ENCODE results near the gene CNTD1.

Gene CNTD1

DNA sequence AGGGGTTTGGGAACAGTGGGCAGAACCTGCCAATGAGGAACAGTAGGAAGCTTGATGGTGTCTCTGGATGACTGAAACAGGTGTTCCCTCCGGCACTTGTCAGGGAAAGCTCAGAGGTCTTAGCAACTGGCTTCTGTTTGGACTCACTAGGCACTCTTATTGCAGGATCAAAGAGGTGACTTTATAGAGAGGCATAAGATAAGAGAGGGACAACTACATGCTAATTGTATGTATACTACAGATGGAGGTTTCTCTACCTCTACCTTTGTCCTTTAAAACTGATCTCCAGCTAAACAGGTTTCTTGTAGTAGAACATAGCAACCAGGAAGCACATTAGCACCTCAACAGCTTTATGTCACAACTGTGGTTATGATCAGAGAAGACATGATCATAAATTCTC lies 7.6 kb downstream of the CNTD1 start:
- no CpG with 5 or more reads among the region's 1 CpG for WGBS (ENCODE audit: extremely low coverage, insufficient coverage, low lambda C conversion rate)
- H2BK5ac ChIP-seq (ENCODE audit: low read length): no peak overlapping the region
- no peak overlapping the region for H2AK5ac ChIP-seq (ENCODE audit: low read length)
- no peaks in the 10 kb centered on the region for H3K36me3 ChIP-seq (ENCODE audit: control insufficient read depth, insufficient read depth, low read length)
- H3K23ac ChIP-seq (ENCODE audit: low read length): no peak overlapping the region
- H3K4me3 ChIP-seq (ENCODE audit: low read length): no peak overlapping the region
- no peak overlapping the region for H4K5ac ChIP-seq (ENCODE audit: low read length)
- no peak overlapping the region for H3K18ac ChIP-seq (ENCODE audit: low read length)
- H3K79me2 ChIP-seq (ENCODE audit: control insufficient read depth, insufficient read depth, low read length): no peaks in the 10 kb centered on the region
- no peaks in the 10 kb centered on the region for H3K79me1 ChIP-seq (ENCODE audit: low read length)
- H3K27me3 ChIP-seq (ENCODE audit: insufficient read depth, low read length, poor library complexity): no peaks in the 10 kb centered on the region
- H3K4me2 ChIP-seq (ENCODE audit: low read length): no peak overlapping the region
- no peak overlapping the region for H3K27ac ChIP-seq (ENCODE audit: low read depth, low read length)
- H4K8ac ChIP-seq (ENCODE audit: low read depth, low read length): no peak overlapping the region
- H3K4ac ChIP-seq (ENCODE audit: low read depth, low read length): no peak overlapping the region
- H2BK15ac ChIP-seq (replicated peaks; ENCODE audit: low read depth): no peak overlapping the region
- no peak for DNase-seq
- no peak overlapping the region for H2BK120ac ChIP-seq (ENCODE audit: low read depth, low read length)
- no peak overlapping the region for H3K9ac ChIP-seq (ENCODE audit: low read length)
- H3K56ac ChIP-seq (ENCODE audit: low read length): no peak overlapping the region
- H3K4me1 ChIP-seq (ENCODE audit: control insufficient read depth, low read depth, low read length): no peaks in the 10 kb centered on the region

DNA sequence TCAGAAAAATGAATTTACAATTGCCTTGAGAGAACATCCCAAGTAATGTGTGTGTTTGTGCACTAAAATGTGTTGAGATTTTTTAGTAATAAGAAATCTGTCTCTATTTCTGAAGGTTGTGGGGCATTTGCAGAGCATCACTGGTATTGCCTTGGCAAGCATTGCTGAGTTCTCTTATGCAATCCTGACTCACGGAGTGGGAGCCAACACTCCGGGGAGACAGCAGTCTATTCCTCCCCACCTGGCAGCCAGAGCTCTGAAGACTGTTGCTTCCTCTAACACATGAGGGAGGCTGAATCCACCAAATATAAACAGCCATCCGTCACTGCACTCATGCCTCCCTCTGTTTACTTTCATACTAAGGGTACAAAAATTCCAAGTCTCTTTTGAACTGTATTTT lies 10.6 kb downstream of the CNTD1 start:
- Histone ChIP-seq H3K4me1 (ENCODE audit: control insufficient read depth, low read depth, low read length) (no peaks in the 10 kb centered on the region), H2AK5ac (ENCODE audit: low read length) (no peak overlapping the region), H2BK15ac (replicated peaks; ENCODE audit: low read depth) (no peak overlapping the region), H2BK5ac (ENCODE audit: low read length) (no peak overlapping the region), H3K4me2 (ENCODE audit: low read length) (no peak overlapping the region), H3K18ac (ENCODE audit: low read length) (no peak overlapping the region), H3K27ac (ENCODE audit: low read depth, low read length) (no peak overlapping the region), H3K23ac (ENCODE audit: low read length) (no peak overlapping the region), H3K4me3 (ENCODE audit: low read length) (no peak overlapping the region), H2BK120ac (ENCODE audit: low read depth, low read length) (no peak overlapping the region), H3K9ac (ENCODE audit: low read length) (no peak overlapping the region), H4K8ac (ENCODE audit: low read depth, low read length) (no peak overlapping the region), H3K4ac (ENCODE audit: low read depth, low read length) (no peak overlapping the region), H3K79me1 (ENCODE audit: low read length) (no peaks in the 10 kb centered on the region), H3K27me3 (ENCODE audit: insufficient read depth, low read length, poor library complexity) (no peaks in the 10 kb centered on the region), H4K5ac (ENCODE audit: low read length) (no peak overlapping the region), H3K36me3 (ENCODE audit: control insufficient read depth, insufficient read depth, low read length) (peaks cover 4% of the 10 kb centered on the region), H3K56ac (ENCODE audit: low read length) (no peak overlapping the region), H3K79me2 (ENCODE audit: control insufficient read depth, insufficient read depth, low read length) (no peaks in the 10 kb centered on the region)
- WGBS (ENCODE audit: extremely low coverage, insufficient coverage, low lambda C conversion rate): no CpG with 5 or more reads among the region's 3 CpGs
- no peak for DNase-seq

DNA sequence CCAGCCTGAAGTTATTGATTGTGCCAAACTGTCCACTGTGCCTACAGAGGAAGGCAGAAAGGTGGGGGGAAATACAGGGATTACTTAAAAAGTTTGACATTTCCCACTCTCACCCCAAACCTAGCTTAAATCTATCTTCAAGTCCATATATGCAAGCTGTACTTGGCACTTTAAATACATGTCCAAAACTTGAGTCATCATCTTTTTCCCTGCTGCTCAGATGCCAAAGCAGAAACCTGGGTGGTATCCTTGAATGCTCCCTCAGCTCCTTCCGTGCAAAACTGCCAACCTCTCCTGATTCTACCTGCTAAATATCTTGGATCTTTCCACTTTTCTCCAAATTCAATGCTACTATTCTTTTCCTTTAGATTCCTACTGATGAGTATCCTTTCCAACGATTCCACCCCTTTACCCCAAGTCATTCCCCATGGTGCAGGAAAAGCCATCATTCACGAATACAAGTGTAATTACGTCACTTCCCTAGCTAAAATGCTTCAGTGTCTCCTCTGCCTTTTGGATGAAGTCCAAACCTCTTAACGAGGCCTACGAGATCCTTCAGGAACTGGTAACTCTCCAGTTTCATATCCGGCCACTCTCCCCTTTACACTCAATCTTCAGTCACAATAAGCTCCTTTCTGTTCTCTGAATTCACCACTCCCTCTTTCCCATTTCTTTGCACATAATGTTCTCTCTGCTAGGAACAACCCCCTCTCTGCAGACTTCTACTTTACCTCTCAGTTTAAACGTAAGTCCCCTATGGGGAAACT lies 16.2 kb downstream of the CNTD1 start:
- H3K4ac ChIP-seq (ENCODE audit: low read depth, low read length): no peak overlapping the region
- no peak overlapping the region for H3K9ac ChIP-seq (ENCODE audit: low read length)
- H4K5ac ChIP-seq (ENCODE audit: low read length): no peak overlapping the region
- no CpG with 5 or more reads among the region's 8 CpGs for WGBS (ENCODE audit: extremely low coverage, insufficient coverage, low lambda C conversion rate)
- no peaks in the 10 kb centered on the region for H3K4me1 ChIP-seq (ENCODE audit: control insufficient read depth, low read depth, low read length)
- no peak overlapping the region for H3K4me2 ChIP-seq (ENCODE audit: low read length)
- H3K27me3 ChIP-seq (ENCODE audit: insufficient read depth, low read length, poor library complexity): no peaks in the 10 kb centered on the region
- no peaks in the 10 kb centered on the region for H3K79me1 ChIP-seq (ENCODE audit: low read length)
- H2AK5ac ChIP-seq (ENCODE audit: low read length): no peak overlapping the region
- DNase-seq: no peak
- H3K79me2 ChIP-seq (ENCODE audit: control insufficient read depth, insufficient read depth, low read length): no peaks in the 10 kb centered on the region
- H3K27ac ChIP-seq (ENCODE audit: low read depth, low read length): no peak overlapping the region
- no peak overlapping the region for H3K56ac ChIP-seq (ENCODE audit: low read length)
- H2BK5ac ChIP-seq (ENCODE audit: low read length): no peak overlapping the region
- H4K8ac ChIP-seq (ENCODE audit: low read depth, low read length): no peak overlapping the region
- H2BK15ac ChIP-seq (replicated peaks; ENCODE audit: low read depth): no peak overlapping the region
- H2BK120ac ChIP-seq (ENCODE audit: low read depth, low read length): no peak overlapping the region
- H3K23ac ChIP-seq (ENCODE audit: low read length): no peak overlapping the region
- peaks cover 9% of the 10 kb centered on the region for H3K36me3 ChIP-seq (ENCODE audit: control insufficient read depth, insufficient read depth, low read length)
- no peak overlapping the region for H3K18ac ChIP-seq (ENCODE audit: low read length)
- no peak overlapping the region for H3K4me3 ChIP-seq (ENCODE audit: low read length)

DNA sequence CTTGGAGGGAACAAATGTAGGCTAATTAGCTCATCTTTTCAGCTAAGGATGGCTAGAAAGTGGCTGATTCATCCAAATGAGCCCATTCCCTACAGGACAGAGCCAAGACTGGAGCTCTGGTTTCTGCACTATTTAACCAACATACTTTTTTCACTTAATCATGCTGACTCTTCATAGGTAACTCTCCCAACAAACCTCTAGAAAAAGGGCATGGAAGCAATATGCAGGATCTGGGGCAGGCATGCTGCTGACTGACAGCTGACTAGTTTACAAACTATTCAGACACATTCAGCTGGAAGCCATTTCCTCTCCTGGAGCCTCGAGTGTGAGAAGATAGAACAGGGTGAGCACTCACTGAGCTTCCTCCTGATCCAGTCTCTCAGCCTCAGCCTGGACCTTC lies 19.2 kb downstream of the CNTD1 start:
- no peak overlapping the region for H3K9ac ChIP-seq (ENCODE audit: low read length)
- DNase-seq: no peak
- no peak overlapping the region for H3K18ac ChIP-seq (ENCODE audit: low read length)
- no peak overlapping the region for H4K8ac ChIP-seq (ENCODE audit: low read depth, low read length)
- H2AK5ac ChIP-seq (ENCODE audit: low read length): no peak overlapping the region
- H3K4me2 ChIP-seq (ENCODE audit: low read length): no peak overlapping the region
- no peak overlapping the region for H2BK15ac ChIP-seq (replicated peaks; ENCODE audit: low read depth)
- no peak overlapping the region for H3K4ac ChIP-seq (ENCODE audit: low read depth, low read length)
- WGBS (ENCODE audit: extremely low coverage, insufficient coverage, low lambda C conversion rate): no CpG with 5 or more reads among the region's 1 CpG
- H2BK120ac ChIP-seq (ENCODE audit: low read depth, low read length): no peak overlapping the region
- H3K23ac ChIP-seq (ENCODE audit: low read length): no peak overlapping the region
- H3K79me1 ChIP-seq (ENCODE audit: low read length): peaks cover 1% of the 10 kb centered on the region
- H3K36me3 ChIP-seq (ENCODE audit: control insufficient read depth, insufficient read depth, low read length): peaks cover 6% of the 10 kb centered on the region
- H3K4me3 ChIP-seq (ENCODE audit: low read length): no peak overlapping the region
- peaks cover under 1% of the 10 kb centered on the region for H3K79me2 ChIP-seq (ENCODE audit: control insufficient read depth, insufficient read depth, low read length)
- H2BK5ac ChIP-seq (ENCODE audit: low read length): no peak overlapping the region
- H4K5ac ChIP-seq (ENCODE audit: low read length): no peak overlapping the region
- H3K4me1 ChIP-seq (ENCODE audit: control insufficient read depth, low read depth, low read length): no peaks in the 10 kb centered on the region
- no peaks in the 10 kb centered on the region for H3K27me3 ChIP-seq (ENCODE audit: insufficient read depth, low read length, poor library complexity)
- H3K27ac ChIP-seq (ENCODE audit: low read depth, low read length): no peak overlapping the region
- H3K56ac ChIP-seq (ENCODE audit: low read length): no peak overlapping the region

DNA sequence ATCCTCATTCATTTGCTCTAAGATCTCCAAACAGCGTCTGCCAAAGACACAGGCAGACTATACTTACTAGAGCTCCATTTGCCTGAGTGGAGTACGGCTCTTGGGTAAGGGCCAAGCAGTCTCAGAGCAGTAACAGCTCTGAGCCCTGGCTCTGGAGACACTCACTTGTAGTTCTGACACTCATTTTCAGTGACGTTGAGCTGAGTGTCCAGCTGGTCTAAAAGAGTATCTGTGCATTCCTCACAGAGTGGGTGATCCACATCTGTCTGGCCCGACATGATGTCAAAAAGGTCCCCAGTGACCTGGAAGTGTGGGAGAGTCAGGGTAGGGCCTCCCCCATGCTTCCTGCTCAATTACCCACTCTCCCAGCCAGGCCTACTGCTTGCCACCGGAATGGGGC lies 19.7 kb downstream of the CNTD1 start:
- no peak overlapping the region for H2BK15ac ChIP-seq (replicated peaks; ENCODE audit: low read depth)
- WGBS (ENCODE audit: extremely low coverage, insufficient coverage, low lambda C conversion rate): no CpG with 5 or more reads among the region's 5 CpGs
- no peak overlapping the region for H2AK5ac ChIP-seq (ENCODE audit: low read length)
- H3K36me3 ChIP-seq (ENCODE audit: control insufficient read depth, insufficient read depth, low read length): peaks cover 6% of the 10 kb centered on the region
- H3K27me3 ChIP-seq (ENCODE audit: insufficient read depth, low read length, poor library complexity): no peaks in the 10 kb centered on the region
- no peak overlapping the region for H2BK120ac ChIP-seq (ENCODE audit: low read depth, low read length)
- H3K27ac ChIP-seq (ENCODE audit: low read depth, low read length): no peak overlapping the region
- H3K4me1 ChIP-seq (ENCODE audit: control insufficient read depth, low read depth, low read length): no peaks in the 10 kb centered on the region
- H3K79me1 ChIP-seq (ENCODE audit: low read length): peaks cover 2% of the 10 kb centered on the region
- no peak overlapping the region for H4K5ac ChIP-seq (ENCODE audit: low read length)
- H3K18ac ChIP-seq (ENCODE audit: low read length): no peak overlapping the region
- no peak overlapping the region for H3K9ac ChIP-seq (ENCODE audit: low read length)
- no peak overlapping the region for H3K56ac ChIP-seq (ENCODE audit: low read length)
- no peak overlapping the region for H4K8ac ChIP-seq (ENCODE audit: low read depth, low read length)
- no peak overlapping the region for H3K4me2 ChIP-seq (ENCODE audit: low read length)
- peaks cover 2% of the 10 kb centered on the region for H3K79me2 ChIP-seq (ENCODE audit: control insufficient read depth, insufficient read depth, low read length)
- no peak overlapping the region for H3K23ac ChIP-seq (ENCODE audit: low read length)
- H3K4ac ChIP-seq (ENCODE audit: low read depth, low read length): no peak overlapping the region
- no peak overlapping the region for H2BK5ac ChIP-seq (ENCODE audit: low read length)
- no peak overlapping the region for H3K4me3 ChIP-seq (ENCODE audit: low read length)
- no peak for DNase-seq

All from mesendoderm (in vitro differentiated cells).